Hematopoietic multipotent progenitor cell treated with erythropoietin and hydrocortisone succinate and interleukin-3 and kit ligand, for 17 days (in vitro differentiated cells): ENCODE results near the gene CDKN1A.

ENCODE experiments used
- DNase-seq: peaks from one replicate; pipeline ENCODE4 v3.0.0-alpha.2; 2015; ENCODE audit warnings: low spot score

Gene CDKN1A

DNA sequence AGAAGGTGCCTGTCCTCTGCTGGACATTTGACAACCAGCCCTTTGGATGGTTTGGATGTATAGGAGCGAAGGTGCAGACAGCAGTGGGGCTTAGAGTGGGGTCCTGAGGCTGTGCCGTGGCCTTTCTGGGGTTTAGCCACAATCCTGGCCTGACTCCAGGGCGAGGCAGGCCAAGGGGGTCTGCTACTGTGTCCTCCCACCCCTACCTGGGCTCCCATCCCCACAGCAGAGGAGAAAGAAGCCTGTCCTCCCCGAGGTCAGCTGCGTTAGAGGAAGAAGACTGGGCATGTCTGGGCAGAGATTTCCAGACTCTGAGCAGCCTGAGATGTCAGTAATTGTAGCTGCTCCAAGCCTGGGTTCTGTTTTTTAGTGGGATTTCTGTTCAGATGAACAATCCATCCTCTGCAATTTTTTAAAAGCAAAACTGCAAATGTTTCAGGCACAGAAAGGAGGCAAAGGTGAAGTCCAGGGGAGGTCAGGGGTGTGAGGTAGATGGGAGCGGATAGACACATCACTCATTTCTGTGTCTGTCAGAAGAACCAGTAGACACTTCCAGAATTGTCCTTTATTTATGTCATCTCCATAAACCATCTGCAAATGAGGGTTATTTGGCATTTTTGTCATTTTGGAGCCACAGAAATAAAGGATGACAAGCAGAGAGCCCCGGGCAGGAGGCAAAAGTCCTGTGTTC, 1.3 kb upstream of the CDKN1A start:
- DNase-seq: no peak

DNA sequence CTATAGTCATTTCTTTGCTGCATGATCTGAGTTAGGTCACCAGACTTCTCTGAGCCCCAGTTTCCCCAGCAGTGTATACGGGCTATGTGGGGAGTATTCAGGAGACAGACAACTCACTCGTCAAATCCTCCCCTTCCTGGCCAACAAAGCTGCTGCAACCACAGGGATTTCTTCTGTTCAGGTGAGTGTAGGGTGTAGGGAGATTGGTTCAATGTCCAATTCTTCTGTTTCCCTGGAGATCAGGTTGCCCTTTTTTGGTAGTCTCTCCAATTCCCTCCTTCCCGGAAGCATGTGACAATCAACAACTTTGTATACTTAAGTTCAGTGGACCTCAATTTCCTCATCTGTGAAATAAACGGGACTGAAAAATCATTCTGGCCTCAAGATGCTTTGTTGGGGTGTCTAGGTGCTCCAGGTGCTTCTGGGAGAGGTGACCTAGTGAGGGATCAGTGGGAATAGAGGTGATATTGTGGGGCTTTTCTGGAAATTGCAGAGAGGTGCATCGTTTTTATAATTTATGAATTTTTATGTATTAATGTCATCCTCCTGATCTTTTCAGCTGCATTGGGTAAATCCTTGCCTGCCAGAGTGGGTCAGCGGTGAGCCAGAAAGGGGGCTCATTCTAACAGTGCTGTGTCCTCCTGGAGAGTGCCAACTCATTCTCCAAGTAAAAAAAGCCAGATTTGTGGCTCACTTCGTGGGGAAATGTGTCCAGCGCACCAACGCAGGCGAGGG, 594 bp upstream of the CDKN1A start:
- peak; percentile 17 for DNase-seq

DNA sequence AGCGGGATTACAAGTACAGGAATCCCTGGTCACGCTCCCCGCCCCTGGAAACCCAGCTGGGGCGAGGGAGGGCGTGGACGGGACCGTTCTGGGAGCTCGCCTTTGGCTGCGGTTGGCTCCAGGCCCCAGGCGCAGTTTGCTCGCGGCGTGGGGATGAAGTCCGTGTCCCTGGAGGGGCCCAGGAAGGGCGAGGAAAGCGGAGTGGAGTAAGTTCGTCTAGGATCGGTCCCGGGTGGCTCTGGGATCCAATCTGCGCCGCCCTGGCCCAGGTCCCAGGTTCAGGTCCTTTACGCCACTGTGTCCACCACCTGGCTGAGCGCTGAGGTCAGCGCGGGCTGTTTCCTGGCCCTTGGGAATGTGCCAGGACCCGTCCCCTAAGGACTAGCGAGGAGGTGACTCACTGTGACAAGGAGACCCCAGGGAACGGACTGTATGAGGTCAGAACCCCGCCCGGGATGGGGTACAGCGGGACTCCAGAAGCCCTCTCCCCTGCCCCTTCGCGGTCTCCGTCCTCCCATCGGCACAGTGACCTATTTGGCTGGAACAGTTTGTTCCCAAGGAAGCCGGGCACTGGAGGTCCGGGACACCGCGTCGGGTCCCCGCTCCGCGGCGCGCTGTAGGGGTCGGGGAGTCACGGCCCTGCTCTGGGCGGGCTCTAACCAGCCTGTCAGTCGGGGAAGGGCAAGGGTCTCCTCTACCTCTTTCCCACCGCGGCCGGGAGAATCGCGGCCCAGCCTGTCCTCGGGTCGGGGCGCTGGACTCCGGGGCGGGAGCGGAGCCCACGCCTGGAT, 724 bp downstream of the CDKN1A start:
- DNase-seq: peak; percentile 57

DNA sequence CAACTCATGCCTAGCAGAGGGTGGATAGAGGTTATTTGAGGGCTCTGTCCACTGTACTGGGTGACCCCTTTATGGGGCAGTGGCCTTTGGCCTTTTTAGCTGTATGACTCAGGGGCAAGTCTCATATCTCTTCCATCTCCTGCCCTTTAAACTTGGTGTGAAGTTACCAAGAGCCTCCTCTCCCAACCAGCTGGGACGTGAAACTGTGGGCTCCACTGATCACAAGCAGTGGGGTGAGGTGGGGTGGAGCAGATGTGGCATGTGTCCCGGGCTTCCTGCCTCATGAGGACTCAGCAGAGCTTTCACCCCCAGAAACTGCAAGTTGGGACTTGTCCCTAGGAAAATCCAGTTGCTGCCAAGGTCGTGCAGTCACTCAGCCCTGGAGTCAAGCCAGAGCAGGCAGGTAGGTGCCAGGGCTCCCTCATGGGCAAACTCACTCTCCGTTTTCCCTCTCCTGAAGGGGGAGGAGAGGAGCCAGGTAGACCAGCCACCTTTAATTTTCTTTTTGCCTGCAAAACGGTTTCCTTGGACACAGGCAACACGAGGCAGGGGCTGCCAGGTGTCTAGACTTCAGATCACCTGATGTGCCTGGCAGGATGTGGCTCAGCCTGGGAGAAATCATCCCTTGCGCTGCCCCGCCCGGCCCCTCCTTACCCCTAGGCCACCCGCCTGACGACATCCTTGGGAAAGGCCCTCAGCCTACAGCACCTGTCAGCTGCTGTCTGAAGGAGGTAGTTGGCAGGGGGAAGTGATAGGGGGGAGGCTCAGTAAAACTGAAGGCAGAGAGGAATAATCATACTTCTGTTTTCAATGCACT, 4.0 kb downstream of the CDKN1A start:
- peak; percentile 50 for DNase-seq

DNA sequence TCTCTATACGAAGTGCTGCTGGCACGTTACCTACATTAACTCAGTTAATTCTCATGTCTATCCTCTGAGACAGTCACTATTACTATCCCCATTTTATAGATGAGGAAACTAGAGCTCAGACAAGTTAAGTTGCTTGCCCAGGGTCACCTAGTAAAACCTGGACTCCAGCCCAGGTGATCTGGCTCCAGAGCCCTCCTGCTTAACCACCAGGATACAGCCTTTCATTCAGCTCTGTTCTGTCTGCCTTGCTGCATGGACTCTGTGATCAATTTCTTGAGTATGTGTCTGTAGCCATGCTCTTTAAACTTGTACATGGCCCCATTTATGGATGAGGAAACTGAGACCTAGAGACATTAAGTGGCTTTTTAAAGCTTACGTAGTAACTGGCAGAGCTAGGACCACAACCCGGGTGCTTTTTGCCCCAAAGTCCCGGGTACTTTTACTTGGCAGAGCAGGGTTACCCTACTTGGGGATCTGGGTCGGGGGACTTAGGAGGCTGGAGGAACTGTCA, 4.7 kb downstream of the CDKN1A start:
- DNase-seq: no peak

DNA sequence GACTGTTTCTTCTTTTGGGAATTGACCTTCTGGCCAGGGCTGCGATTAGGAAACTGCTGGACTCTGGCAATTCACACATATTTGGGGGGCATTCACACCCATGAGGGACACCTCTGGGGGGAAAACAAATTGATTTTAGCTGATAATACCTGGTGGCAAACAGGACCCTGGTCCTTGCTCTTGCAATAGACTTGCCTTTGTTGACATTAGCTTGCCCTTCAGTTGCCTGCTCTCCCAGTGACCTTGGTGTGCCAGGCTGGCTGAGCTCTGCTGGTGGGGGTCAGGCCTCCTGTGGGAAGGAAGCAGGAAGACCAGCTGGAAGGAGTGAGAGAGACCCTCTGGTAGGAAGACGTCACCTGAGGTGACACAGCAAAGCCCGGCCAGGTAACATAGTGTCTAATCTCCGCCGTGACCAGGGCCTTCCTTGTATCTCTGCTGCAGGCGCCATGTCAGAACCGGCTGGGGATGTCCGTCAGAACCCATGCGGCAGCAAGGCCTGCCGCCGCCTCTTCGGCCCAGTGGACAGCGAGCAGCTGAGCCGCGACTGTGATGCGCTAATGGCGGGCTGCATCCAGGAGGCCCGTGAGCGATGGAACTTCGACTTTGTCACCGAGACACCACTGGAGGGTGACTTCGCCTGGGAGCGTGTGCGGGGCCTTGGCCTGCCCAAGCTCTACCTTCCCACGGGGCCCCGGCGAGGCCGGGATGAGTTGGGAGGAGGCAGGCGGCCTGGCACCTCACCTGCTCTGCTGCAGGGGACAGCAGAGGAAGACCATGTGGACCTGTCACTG, 5.3 kb downstream of the CDKN1A start:
- no peak for DNase-seq

DNA sequence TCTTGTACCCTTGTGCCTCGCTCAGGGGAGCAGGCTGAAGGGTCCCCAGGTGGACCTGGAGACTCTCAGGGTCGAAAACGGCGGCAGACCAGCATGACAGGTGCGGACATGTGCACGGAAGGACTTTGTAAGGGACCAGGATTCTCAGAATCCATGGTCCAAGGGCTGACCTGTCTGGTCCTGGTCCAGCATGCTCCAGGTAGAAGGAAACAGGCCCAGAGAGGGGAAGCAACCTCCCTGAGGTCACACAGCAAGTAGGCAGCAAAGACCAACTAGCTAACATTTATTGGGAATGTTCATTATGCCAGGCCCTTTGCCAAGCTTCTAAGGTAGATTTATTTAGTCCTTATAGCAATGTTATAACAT, 5.9 kb downstream of the CDKN1A start:
- DNase-seq: no peak

DNA sequence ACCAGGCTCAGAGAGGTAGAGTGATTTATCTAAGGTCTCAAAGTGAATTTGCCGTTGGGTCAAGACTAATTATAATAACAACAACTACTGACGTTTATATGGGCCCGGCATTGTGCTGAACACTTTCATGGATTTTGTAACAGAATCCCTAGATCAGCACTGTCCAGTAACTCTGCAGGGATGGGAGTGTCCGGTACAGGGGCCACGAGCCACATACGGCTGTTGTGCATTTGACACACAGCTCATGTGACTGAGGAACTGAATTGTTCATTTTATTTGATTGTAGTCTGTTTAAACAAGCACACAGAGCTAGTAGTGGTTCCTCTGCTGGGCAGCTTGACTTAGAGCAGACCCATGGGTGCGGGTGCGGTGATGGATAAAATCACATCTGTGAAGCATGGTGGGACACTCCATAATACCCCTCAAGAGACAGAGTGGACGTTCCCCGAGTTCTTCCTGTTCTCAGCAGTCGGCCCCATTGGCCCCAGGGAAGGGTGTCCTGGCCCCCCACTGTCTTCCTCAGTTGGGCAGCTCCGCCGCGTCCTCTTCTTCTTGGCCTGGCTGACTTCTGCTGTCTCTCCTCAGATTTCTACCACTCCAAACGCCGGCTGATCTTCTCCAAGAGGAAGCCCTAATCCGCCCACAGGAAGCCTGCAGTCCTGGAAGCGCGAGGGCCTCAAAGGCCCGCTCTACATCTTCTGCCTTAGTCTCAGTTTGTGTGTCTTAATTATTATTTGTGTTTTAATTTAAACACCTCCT, 6.8 kb downstream of the CDKN1A start:
- DNase-seq: no peak

DNA sequence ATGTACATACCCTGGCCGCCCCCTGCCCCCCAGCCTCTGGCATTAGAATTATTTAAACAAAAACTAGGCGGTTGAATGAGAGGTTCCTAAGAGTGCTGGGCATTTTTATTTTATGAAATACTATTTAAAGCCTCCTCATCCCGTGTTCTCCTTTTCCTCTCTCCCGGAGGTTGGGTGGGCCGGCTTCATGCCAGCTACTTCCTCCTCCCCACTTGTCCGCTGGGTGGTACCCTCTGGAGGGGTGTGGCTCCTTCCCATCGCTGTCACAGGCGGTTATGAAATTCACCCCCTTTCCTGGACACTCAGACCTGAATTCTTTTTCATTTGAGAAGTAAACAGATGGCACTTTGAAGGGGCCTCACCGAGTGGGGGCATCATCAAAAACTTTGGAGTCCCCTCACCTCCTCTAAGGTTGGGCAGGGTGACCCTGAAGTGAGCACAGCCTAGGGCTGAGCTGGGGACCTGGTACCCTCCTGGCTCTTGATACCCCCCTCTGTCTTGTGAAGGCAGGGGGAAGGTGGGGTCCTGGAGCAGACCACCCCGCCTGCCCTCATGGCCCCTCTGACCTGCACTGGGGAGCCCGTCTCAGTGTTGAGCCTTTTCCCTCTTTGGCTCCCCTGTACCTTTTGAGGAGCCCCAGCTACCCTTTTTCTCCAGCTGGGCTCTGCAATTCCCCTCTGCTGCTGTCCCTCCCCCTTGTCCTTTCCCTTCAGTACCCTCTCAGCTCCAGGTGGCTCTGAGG, 7.6 kb downstream of the CDKN1A start:
- peak; percentile 18 for DNase-seq

DNA sequence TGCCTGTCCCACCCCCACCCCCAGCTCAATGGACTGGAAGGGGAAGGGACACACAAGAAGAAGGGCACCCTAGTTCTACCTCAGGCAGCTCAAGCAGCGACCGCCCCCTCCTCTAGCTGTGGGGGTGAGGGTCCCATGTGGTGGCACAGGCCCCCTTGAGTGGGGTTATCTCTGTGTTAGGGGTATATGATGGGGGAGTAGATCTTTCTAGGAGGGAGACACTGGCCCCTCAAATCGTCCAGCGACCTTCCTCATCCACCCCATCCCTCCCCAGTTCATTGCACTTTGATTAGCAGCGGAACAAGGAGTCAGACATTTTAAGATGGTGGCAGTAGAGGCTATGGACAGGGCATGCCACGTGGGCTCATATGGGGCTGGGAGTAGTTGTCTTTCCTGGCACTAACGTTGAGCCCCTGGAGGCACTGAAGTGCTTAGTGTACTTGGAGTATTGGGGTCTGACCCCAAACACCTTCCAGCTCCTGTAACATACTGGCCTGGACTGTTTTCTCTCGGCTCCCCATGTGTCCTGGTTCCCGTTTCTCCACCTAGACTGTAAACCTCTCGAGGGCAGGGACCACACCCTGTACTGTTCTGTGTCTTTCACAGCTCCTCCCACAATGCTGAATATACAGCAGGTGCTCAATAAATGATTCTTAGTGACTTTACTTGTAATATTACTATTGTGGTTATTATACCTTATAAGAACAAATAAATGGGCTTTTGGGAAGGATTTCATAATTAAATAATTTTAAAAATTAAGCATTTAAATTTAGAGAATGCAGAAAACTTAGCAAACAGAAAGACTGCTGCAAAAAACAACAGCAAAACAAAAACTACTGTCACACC, 8.4 kb downstream of the CDKN1A start:
- DNase-seq: no peak

DNA sequence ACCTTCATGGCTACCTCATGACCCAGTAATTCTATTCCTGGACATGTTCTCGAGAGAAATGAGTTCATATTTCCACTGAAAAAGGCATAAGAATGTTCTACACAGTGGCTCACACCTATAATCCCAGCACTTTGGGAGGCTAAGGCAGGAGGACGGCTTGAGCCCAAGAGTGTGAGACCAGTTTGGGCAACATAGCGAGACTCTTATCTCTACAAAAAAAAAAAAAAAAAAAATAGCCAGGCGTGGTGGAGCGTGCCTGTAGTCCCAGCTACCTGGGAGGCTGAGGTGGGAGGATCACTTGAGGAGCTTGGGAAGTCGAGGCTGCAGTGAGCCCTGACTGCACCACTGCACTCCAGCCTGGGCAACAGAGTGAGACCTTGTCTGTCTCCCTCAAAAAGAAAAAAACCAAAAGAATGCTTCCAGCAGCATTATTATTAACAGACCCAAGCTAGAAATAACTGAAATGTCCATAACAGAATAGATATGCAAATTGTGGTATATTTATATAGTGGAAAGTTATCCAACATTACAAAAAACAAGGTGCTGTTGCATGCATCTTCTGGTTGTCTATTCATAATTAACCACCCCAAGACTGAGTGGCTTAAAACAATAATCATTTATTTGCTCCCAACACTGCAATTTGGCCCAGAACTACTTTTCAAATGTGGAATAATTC, 9.7 kb downstream of the CDKN1A start:
- DNase-seq: no peak

DNA sequence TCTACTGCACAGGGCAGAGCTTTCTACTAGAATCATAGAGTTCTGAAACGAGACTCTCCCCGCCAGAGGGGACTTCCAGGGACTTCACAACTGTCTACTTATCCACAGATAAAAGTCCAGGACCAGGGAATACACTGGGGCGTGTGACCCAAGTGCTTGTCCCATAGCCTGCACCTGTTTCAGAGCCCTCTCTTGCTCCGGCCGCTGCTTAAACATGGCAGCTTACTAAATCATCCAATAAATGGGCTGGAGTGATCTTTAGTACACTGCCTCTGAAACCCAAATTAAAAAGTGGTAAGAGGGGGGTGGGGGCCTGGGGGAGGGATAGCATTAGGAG, 10.2 kb downstream of the CDKN1A start:
- no peak for DNase-seq

DNA sequence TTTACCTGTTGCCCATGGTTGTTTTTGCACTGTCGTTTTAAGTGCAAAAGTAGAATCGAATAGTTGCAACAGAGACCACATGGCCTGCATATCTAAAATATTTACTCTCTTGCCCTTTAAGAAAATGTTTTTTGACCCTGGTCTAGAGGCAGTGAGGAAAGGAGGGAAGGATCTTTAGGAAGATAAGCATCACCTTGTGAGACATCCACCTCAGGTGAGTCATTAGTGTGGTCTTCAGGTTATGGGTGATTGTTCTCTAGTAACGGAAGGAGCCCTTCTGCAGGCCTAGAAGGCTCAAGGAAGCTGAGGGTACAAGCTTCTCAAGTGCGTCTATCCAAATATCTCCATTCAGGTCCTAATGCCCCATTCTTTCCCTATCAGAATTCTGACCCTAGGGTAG, 12.5 kb downstream of the CDKN1A start:
- DNase-seq: no peak

DNA sequence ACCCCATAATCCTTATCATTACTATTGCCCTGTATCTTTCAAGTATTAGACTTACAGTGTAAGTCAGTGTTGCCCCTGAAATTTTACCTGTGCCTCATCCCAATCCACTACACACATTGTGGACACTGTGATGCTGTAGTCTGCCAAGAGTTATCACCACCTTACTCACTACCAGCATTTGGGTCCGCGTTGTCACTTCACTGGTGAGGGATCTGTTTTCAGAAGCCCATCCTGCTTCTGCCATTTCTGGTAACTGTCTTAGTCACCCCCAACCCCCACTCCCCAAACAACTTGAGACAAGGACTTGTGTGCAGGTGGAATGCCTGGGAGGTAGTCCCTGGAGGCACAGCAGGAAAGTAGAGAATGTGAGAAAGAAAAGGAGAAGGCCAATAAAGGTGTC, 13.1 kb downstream of the CDKN1A start:
- no peak for DNase-seq

DNA sequence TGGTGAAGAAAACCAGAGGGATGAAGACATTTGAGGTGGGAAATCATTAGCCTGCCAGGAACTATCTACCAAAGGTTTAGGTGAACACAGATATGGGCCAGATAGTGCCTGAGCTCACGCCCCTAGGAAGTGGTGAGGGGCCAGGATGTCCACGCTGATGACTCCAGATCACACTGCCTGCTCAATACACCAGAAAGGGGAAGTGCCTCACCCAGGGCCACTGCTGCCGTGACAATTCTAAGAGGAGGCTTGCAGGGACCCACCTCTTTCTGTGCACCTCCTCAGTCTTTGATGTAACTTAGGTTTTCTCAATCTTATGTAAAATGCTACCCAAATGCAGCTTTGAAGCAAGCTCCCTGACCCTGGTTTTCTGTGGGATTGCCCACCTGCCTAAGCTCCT, 13.7 kb downstream of the CDKN1A start:
- DNase-seq: no peak

DNA sequence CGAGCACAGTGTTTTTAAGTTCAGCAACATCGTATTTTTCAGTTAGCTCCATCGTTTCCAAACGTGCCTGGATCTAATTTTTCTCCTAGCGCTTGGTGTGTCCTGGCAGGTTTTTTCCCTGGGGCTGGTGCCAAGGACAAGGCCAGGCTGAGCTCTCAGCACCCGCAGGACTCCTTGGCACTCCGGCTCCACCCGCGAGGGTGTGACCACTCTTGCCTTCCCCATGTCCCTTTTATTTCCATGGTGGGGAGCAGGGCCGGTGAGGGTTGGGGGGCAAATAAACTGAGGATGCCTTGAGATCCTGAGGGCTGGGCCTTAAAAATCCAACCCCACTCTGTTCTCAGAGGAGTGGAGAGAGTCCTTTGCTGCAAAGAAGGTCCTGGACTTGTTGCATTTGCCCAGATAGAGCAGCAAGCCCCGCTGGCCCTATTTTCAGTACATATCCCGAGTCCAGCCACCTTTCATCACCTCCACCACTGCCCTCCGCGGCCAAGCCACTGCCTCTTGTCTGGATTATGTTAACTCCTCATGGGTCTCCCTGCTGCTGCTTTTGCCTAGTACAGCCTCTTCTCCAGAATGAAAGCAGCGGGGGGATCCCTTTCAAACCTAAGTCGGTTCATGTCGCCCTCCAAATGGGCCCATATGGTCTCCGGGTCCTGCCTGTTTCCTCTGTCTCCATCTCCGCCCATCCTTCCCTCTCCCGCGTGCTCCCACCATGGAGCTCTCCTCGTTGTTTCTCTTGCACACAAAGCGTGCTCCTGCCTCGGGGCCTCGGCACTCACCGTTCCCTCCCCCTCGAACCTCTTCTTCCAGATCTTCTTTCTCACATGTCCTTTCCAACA, 14.6 kb downstream of the CDKN1A start:
- no peak for DNase-seq

DNA sequence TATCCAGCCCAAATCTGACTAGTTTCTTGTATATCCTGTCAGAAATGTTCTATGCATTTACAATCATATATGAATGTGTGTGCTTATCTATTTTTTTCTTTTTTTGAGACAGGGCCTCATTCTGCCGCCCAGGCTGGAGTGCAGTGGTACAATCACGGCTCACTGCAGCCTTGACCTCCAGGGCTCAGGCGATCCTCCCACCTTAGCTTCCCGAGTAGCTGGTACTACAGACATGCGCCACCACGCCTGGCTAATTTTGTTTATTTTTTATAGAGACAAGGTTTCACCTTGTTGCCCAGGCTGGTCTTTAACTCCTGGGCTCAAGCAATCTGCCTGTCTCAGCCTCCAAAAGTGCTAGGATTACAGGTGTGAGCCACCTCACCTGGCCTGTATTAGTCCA, 16.1 kb downstream of the CDKN1A start:
- DNase-seq: no peak
